GM21423 (cell line): ENCODE results near the gene IL17C.
"Not testable (repeated sequence)": the region's sequence is repeated elsewhere in the genome, so short reads cannot be mapped to it uniquely, and the experiment has no call there.

Experiments used
- ATAC-seq: cut with Tn5 transposase; IDR thresholded peaks from one replicate; pipeline ENCODE4 v1.9.1; 2021; ENCODE audit warnings: mild to moderate bottlenecking, moderate library complexity; ENCODE audit not compliant: unreplicated experiment

Gene IL17C

DNA sequence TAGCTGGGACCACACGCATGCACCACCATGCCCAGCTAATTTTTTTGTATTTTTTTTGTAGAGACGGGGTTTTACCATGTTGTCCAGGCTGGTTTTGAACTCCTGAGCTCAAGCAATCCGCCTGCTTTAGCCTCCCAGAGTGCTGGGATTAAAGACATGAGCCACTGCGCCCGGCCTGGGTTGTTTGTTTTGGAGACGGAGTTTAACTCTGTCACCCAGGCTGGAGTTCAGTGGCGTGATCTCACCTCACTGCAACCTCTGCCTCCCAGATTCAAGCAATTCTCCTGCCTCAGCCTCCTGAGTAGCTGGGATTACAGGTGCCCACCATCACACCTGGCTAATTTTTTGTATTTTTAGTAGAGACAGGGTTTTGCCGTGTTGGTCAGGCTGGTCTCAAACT is 28.9 kb upstream of the IL17C start:
- ATAC-seq, result not testable (repeated sequence)

DNA sequence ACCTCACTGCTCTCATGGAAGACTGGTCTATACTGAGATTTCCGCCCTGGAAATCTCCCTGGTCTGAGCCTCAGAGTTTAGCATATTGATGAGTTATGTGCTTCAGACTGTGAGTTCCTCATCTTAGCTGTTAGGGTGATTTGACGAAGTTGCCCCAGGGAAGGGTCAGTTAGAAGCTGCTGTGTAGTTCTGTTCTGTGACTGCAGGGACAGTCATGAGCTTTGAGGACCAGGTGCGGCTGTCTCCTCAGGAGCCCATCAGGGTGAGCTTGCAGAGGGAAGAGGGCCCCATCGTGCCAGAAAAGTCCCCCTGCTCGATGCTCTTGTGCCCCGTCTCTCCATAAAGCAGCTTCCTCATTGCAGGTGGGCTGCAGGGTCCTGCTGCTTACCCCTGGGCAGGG is 28.3 kb upstream of the IL17C start:
- no peak for ATAC-seq

GRCh38 chr16:88610909-88611812 is 27.2 kb upstream of the IL17C start:
- ATAC-seq, result no peak

GRCh38 chr16:88613293-88613692 is 25.1 kb upstream of the IL17C start:
- ATAC-seq, result no peak

DNA sequence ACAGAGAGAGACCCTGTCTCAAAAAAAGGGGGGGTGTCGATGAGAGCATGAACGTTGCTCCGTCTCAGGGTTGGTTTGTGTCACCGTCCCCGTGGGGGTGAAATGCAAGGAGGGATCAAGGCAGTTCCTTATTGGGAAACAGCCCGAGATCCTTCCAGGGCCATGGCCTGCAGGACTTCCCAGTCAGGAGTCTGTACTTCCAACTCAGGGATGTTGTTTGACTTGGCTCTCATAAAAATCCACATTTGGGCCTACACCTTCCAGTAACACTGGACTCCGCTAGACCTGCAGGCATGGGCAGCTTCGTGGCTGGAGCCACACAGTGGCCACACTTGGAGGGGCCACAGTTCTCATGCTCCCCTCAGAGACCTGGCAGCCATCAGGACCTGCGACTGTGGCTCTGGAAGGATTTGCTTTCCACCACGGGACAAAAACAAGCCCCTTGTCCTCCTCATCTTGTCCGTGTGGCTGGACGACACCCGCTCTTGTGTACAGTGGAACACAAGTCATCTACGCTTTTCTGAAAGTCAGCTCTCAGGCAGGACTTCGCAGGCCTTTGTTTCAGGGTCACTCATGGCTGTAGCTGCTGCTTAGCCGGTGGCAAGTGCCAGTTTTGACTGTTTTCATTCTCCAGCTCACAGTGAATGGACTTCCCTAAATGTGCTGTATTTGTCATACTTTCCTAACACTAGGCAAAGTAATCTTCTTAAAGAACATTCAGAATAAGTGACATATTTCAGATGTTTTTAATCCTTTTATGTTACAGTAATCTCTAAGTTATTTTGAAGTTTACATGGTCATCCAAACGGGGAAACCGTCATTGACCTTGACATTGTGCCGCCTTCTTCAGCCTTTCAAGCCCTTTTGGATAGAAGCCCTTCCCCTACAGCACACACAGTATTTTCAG is 24.2 kb upstream of the IL17C start:
- no peak for ATAC-seq

- ATAC-seq, result no peak
Measured at GRCh38 chr16:88614818-88615580, 23.4 kb upstream of the IL17C start.

DNA sequence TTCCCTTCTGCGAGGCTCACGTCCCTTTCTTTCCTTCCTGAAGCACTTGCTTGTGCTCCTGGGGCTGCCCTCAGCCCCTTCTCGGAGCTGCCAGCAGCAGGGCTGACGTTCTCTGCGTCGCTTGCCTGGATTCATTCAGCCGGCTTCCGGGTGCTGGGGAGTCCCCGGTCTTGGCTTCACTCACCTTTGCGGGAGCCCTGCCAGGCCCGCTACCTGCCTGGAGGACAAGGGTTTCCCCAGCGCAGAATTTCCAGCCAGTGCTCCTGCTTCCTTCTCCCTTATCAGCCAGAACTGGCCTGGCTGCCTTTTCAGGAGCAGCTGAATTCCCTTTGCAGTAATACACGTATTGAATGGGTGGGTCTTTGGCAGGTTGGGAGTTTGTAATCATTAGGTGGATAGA is 22.1 kb upstream of the IL17C start:
- ATAC-seq, result no peak

GRCh38 chr16:88616736-88617135 is 21.6 kb upstream of the IL17C start:
- no peak for ATAC-seq

DNA sequence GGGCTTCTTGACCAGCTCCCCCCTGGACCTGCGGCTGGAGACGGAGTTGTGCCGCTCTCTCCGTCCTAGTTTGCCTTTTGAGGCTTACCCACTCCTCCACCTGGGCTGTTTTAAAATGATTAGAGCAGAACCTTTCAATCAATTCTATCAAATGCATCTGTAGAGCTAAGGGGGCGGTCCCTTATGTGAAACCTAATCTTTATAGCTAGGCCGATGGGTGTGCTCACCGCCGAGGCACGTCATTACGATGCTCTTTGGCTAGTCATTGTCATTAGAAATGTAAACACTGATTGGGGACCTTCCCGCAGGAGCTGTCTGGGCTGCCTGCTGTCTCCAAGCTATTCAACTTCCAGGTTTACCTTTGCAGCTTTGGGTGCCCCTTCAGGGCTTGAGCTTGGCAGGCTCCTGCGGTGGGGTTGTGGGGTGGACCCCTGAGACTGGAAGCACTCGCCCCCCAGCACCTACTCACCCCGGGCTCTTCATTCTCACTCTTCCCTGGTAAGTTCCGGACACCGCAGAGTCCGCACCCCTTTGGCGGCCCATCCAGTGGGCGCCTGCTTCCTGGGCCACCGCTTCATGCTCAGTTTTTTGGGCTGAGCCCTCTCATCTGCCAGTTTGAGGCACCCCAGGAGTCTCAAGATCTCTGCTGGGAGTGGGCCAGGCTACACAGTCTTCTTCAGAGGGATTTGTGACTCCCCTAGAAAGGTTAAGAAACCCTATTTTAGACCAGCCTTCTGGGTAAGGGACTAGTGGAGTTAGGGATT is 20.9 kb upstream of the IL17C start:
- ATAC-seq, result no peak

- ATAC-seq, result no peak
Measured at GRCh38 chr16:88618182-88618955, 20.0 kb upstream of the IL17C start.

DNA sequence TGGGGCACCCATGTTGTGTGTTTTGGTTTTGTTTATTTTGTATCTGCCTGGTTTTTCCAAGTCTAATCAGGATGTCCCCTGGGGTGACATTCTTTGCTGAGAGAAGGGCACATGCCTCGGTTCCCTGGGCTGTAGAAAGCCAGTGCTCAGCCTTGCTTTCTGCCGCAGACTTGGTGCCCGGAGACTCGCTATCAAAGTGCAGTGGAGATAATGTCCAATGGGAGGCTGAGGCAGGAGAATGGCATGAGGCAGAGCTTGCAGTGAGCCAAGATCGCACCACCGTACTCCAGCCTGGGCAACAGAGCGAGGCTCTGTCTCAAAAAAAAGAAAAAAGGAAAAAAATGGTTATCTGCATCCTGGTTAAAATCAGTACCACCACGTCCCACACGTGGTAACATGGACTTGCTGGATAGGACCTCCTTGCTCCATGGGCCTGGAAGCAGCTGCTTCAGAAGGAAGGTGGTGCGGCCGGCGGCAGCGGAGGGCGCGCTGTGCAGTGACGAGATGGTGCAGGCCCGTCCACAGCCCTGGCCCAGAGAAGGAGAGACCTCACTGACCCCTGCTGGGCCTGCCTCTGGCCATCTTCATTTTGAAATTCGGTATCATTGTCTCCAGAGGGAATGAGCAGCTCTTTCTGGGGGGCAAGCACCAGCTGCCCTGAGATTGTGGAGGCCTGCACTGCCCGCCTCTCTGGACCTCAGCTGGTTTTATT is 19.3 kb upstream of the IL17C start:
- ATAC-seq, result no peak

DNA sequence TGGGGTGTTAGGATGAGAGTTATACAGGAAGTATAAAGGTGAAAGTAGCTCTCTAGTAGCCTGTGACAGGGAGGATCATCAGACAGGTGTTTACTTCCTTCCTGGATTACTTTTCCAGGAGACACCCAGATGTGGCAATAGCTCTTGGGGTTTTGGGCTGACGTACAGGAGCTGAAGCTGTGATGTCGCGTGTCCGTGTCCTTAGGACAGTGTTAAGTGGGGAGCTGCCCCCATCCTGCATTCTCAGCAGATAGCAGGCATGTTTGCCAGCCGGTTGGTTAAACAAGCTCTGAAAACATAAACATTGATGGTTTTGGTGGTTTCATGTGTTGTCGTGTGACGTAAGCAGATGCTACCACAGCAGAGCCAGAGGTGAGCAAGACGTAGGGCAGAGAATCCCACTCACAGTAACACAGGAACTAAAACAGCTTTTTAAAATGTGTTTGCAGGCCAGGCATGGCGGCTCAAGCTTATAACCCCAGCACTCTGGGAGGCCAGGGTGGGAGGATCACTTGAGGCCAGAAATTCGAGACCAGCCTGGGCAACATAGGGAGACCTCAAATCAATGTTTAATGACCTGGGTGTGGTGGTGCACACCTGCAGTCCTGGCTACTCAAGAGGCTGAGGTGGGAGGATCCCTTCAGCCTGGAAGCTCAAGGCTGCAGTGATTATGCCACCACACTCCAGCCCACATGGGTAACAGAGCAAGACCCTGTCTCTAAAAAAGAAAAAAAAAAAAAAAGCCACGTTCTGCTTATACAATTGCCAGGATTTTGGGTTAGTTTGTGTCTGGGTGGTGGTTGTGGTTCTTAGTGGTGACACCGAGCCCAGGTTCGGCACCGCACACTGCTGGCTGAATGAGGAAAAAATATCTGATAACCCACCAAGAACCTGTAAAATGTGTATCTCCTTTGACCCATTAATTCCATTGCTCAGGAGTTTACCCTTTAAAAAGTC is 18.2 kb upstream of the IL17C start:
- ATAC-seq, result no peak

- no peak for ATAC-seq
Measured at GRCh38 chr16:88622125-88622524, 16.2 kb upstream of the IL17C start.

GRCh38 chr16:88622866-88623265 is 15.5 kb upstream of the IL17C start:
- no peak for ATAC-seq

DNA sequence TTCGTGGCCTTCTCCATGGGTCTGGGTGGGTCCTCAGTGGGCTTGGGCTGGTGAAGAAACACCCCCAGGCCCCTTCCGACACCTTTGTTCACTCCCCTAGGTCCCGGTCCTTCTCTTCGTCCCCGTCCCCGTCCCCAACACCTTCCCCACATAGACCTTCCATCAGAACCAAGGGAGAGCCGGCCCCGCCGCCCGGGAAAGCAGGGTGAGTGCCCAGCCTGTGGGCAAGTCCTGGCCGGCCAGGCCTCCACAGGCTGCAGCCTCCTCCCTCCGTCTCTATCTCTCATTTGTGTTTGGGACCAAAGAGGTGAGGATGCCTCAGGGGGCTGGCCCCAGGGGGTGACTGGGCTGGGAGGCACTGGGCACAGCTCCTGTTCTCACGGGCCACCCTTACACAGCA is 14.5 kb upstream of the IL17C start:
- no peak for ATAC-seq

GRCh38 chr16:88624481-88624880 is 13.9 kb upstream of the IL17C start:
- ATAC-seq, result no peak

DNA sequence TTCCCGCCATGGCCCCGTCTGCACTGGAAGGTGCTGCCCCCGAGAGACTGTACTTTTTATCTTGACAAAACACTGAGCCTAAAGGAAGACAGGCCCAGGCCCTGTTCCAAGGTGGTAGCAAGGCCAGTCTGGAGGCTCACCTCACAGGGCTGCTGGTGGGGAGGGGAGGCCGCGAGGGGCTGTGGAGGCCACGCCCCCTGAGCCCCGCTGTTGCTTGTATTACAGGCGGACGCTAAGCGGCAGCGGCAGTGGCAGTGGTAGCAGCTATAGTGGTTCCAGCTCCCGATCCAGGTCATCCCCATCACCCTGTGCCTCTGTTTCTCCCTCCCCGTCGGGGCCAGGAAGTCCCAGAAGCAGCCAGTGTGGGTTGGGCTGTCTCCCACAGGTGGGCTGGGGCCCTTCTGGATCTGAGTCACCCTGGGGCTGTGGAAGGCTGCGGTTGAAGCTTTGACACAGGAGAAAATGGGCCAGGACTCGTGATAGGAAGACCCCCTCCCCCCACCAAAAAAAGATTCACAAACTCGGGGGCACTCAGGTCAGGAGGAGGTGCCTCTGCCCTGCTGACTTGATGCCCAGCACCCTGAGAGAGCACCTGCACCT is 13.3 kb upstream of the IL17C start:
- ATAC-seq, result no peak
